Activated CD8-positive, alpha-beta T cell treated with anti-CD3 and anti-CD28 coated beads for 36 hours (primary cell): Measurements from ENCODE around the gene LMO1. TPM values are rescaled to one million over a fixed set of nuclear protein-coding genes. Genes with fewer than 3 reads are reported as not detected.

ENCODE experiments used
- ATAC-seq: fragments of 200-7000 bp; cut with Tn5 transposase; one replicate; pipeline ENCODE4 v1.10.0; 2021; ENCODE audit warnings: mild to moderate bottlenecking, moderate library complexity
- CTCF ChIA-PET: fragments of 350-600 bp; sonication (Branson Sonifier 250); formaldehyde crosslinking; loops from one replicate; lab custom pipeline; 2021; ENCODE audit warnings: antibody characterized with exemption; lab: Charles Lee
- POLR2A ChIA-PET: fragments of 350-600 bp; sonication (Branson Sonifier 250); formaldehyde crosslinking; loops from one replicate; lab custom pipeline; 2021; ENCODE audit warnings: antibody characterized with exemption; lab: Charles Lee
- DNase-seq: peaks from one replicate; pipeline ENCODE4 v3.0.0-alpha.2; 2020
- H3K27ac Mint-ChIP-seq: one replicate; pipeline ENCODE4 v1.8.0; 2021; ENCODE audit warnings: mild to moderate bottlenecking, mixed read lengths
- H3K27me3 Mint-ChIP-seq: one replicate; pipeline ENCODE4 v1.8.0; 2021; ENCODE audit warnings: mixed read lengths
- H3K36me3 Mint-ChIP-seq: one replicate; pipeline ENCODE4 v1.8.0; 2021; ENCODE audit warnings: low read depth, mixed read lengths
- H3K4me1 Mint-ChIP-seq: one replicate; pipeline ENCODE4 v1.8.0; 2021; ENCODE audit warnings: low read depth, mixed read lengths
- H3K4me3 Mint-ChIP-seq: one replicate; pipeline ENCODE4 v1.8.0; 2021; ENCODE audit warnings: mild to moderate bottlenecking, moderate library complexity, mixed read lengths
- H3K9me3 Mint-ChIP-seq: one replicate; pipeline ENCODE4 v1.8.0; 2021; ENCODE audit warnings: mixed read lengths
- intact Hi-C: fragments of 100-400 bp; cut with micrococcal nuclease; formaldehyde crosslinking; loops from one replicate; pipeline ENCODE4 v1.10.0; 2022
- total RNA-seq, 2 experiments: library from RNA; stranded (reverse); gene quantifications; one replicate each; pipeline ENCODE4 v1.2.3, GENCODE V29; 2021
- TF ChIP-seq, protein P1 (sequence below): fragments of 200-600 bp; IDR thresholded peaks from one replicate; pipeline ENCODE4 v1.8.0; 2022; ENCODE audit warnings: antibody characterized with exemption, mild to moderate bottlenecking

The LMO1 gene
- total RNA-seq, 2 experiments from 2014 or later = not detected

DNA sequence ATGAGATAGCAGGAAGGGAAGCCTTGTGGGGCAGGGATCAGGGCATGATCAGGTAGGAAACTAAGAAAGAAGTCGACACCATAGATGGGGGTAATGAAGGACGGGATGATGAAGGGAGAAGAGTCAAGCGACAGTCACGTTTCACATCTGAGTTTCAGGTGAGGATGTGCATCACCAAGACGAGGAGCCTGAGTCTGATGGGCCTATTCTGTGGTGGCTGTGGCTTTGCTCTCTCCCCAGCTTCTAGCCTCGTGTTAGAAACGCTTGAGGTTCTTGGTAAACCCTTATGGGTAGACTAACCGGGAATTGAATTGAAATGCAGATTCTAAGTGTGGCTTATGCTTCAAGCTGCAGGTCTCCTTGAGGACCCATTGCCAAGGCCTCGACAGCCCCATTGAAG lies 45.6 kb upstream of the LMO1 start:
- H3K9me3 Mint-ChIP-seq = peaks cover 3% of the 10 kb centered on the region
- intact Hi-C loops = no loop called here
- ChIA-PET POLR2A (no interaction called here), CTCF (no interaction called here)
- no peak overlapping the region for H3K4me3 Mint-ChIP-seq
- H3K4me1 Mint-ChIP-seq = no peaks in the 10 kb centered on the region
- TF ChIP-seq, protein P1, sequence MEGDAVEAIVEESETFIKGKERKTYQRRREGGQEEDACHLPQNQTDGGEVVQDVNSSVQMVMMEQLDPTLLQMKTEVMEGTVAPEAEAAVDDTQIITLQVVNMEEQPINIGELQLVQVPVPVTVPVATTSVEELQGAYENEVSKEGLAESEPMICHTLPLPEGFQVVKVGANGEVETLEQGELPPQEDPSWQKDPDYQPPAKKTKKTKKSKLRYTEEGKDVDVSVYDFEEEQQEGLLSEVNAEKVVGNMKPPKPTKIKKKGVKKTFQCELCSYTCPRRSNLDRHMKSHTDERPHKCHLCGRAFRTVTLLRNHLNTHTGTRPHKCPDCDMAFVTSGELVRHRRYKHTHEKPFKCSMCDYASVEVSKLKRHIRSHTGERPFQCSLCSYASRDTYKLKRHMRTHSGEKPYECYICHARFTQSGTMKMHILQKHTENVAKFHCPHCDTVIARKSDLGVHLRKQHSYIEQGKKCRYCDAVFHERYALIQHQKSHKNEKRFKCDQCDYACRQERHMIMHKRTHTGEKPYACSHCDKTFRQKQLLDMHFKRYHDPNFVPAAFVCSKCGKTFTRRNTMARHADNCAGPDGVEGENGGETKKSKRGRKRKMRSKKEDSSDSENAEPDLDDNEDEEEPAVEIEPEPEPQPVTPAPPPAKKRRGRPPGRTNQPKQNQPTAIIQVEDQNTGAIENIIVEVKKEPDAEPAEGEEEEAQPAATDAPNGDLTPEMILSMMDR = no peak
- ATAC-seq (no peak), DNase-seq (no peak)
- no peaks in the 10 kb centered on the region for H3K27me3 Mint-ChIP-seq
- peaks cover 1% of the 10 kb centered on the region for H3K36me3 Mint-ChIP-seq
- no peak overlapping the region for H3K27ac Mint-ChIP-seq

DNA sequence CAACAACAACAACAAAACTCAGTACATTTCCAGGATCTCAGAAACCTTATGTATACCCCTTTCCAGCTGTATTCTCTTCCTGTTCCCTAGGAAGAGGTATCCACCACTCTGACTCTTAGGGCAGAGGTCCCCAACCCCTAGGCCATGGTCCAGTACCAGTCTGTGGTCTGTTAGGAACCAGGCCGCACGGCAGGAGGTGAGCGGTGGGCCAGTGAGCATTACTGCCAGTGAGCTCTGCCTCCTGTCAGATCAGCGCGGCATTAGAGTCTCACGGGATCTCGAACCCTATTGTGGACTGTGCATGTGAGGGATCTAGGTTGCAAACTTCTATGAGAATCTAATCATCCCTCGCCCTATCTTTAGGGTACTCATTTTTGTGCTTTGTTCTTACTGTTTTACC lies 43.9 kb upstream of the LMO1 start:
- Mint-ChIP-seq H3K36me3 (peaks cover 1% of the 10 kb centered on the region), H3K27me3 (peaks cover 2% of the 10 kb centered on the region), H3K4me3 (no peak overlapping the region), H3K27ac (no peak overlapping the region), H3K9me3 (peaks cover 10% of the 10 kb centered on the region), H3K4me1 (no peaks in the 10 kb centered on the region)
- TF ChIP-seq, protein P1 = no peak
- CTCF ChIA-PET = interaction anchor here (0.7 kb wide), 1 partner anchor 31 kb away, joined by 3 read pairs; no protein-coding TSS in a partner anchor
- POLR2A ChIA-PET = interaction anchor here (0.7 kb wide), 1 partner anchor 152 kb away, joined by 3 read pairs; no protein-coding TSS in a partner anchor
- DNase-seq = no peak
- intact Hi-C loops = no loop called here
- no peak for ATAC-seq

DNA sequence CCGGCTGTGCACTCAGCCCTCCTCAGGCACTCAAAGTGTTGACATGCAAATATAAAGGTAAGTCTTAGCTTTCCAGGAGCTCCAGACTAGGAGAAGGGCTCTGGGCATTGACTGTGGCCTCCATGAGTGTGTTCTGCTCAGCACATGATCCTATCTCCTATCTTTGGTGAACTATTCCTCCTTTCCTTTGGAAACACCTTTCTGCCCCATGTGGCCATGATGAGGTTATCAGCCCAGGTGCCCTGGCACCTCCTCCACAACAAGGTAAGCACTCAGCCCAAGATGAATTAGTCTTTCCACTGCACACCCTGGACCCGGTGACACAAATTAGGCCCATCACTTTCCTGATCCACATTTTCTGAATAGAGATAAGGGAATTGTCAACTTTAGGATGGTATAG lies 37.9 kb upstream of the LMO1 start:
- CTCF ChIA-PET = interaction anchor here (1.2 kb wide), 1 partner anchor 99 kb away, joined by 4 read pairs; no protein-coding TSS in a partner anchor
- ATAC-seq = no peak
- H3K4me1 Mint-ChIP-seq = no peaks in the 10 kb centered on the region
- TF ChIP-seq, protein P1 = no peak
- DNase-seq = no peak
- H3K4me3 Mint-ChIP-seq = no peak overlapping the region
- peaks cover 10% of the 10 kb centered on the region for H3K27me3 Mint-ChIP-seq
- peaks cover 1% of the 10 kb centered on the region for H3K36me3 Mint-ChIP-seq
- H3K27ac Mint-ChIP-seq = no peak overlapping the region
- intact Hi-C loops = no loop called here
- peaks cover 14% of the 10 kb centered on the region for H3K9me3 Mint-ChIP-seq
- POLR2A ChIA-PET = no interaction called here

DNA sequence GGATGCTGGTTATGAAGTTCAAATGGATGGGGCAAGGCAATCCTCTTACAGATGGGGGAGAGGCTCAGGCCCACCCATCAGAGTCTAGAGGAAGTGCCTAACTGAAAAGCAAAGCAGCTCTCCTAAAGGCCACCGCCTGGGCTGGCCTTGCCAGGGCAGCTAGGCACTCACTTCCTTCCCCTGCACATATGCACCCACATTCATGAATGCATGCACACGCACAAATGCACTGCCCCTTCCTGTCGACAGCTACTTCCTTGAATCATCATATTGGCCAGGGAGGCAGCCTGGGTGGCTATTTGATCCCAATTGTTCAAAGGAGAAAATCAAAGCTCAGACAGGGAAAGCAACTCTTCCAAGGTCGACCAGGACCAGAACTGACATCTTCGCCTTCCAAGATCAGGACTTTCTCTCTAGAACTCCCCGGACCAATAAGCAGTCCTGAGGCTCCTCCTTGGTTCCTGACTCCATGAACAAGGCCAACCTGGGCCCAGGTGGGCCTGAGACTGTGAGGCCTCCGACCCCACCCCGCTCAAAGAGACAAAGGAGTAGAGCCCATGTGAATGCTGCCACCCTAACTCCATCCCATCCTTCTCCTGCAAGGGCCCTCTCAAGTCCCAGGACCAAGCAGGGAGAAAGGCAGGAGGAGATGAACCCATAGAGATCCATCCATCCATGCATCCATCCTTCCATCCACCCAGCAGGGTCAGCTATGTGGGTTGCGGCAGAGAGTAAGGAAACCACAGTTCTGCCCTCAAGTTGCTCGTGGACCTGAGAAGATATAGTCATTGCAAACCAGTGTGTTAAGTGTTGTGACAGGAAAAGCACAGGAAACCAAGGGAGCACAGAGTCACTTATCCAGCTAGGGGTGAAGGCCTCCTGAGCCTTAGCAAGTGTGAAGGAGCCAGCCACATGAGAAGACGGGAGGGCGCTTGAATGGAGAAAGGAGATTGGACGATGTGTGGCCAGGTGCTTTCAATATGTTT lies 35.4 kb upstream of the LMO1 start:
- DNase-seq = no peak
- no peaks in the 10 kb centered on the region for H3K4me1 Mint-ChIP-seq
- ChIA-PET POLR2A (no interaction called here), CTCF (no interaction called here)
- no peak for ATAC-seq
- peaks cover 10% of the 10 kb centered on the region for H3K27me3 Mint-ChIP-seq
- TF ChIP-seq, protein P1 = no peak
- H3K36me3 Mint-ChIP-seq = no peaks in the 10 kb centered on the region
- H3K9me3 Mint-ChIP-seq = peaks cover 10% of the 10 kb centered on the region
- intact Hi-C loops = no loop called here
- H3K27ac Mint-ChIP-seq = no peak overlapping the region
- H3K4me3 Mint-ChIP-seq = no peak overlapping the region

DNA sequence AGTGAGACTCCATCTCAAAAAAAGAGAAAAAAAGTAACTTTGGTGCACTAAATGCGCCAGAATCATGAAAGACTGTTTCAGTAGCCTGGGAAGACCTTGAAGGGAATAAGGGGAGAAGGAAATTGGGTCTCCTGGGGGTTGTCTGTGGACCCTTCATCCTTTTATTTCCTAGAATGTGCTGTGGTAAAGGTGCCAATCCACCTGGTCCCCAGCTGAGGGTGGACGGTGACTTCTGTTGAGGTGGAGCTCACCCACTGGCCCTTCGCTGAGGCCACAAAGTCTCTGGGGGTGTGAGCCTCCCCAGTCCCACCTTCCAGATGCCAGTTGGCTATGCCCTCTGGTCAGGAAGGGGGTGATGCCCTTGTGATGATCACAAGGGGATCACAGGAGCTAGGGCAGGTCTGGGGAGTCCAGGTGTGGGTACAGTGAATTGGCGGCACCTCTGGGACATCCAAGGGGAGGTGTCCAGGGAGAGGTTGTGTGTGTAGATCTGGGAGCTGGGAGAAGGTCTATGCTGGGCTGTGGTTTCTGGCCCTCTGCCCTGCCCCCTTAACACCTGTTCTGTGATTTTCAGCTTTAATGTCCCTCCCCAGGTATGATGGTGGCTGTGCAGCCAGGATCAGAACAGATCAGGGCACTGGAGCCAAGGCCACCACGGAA lies 34.2 kb upstream of the LMO1 start:
- intact Hi-C loops = no loop called here
- Mint-ChIP-seq H3K36me3 (no peaks in the 10 kb centered on the region), H3K27ac (no peak overlapping the region), H3K9me3 (peaks cover 7% of the 10 kb centered on the region), H3K4me3 (no peak overlapping the region), H3K27me3 (peaks cover 8% of the 10 kb centered on the region), H3K4me1 (no peaks in the 10 kb centered on the region)
- TF ChIP-seq, protein P1 = no peak
- POLR2A ChIA-PET = no interaction called here
- DNase-seq (no peak), ATAC-seq (no peak)
- CTCF ChIA-PET = no interaction called here
